ENCODE results near the gene SASH1.

SASH1 gene

GRCh38 chr6:148523048-148523447 is 180.4 kb downstream of the SASH1 start:
- no peak for DNase-seq (ENCODE audit: low read depth)

GRCh38 chr6:148523551-148523950 is 180.9 kb downstream of the SASH1 start:
- no peak for DNase-seq (ENCODE audit: low read depth)

GRCh38 chr6:148524471-148524882 is 181.8 kb downstream of the SASH1 start:
- DNase-seq (ENCODE audit: low read depth), result no peak

GRCh38 chr6:148524976-148525375 is 182.3 kb downstream of the SASH1 start:
- DNase-seq (ENCODE audit: low read depth), result no peak

GRCh38 chr6:148525453-148525852 is 182.8 kb downstream of the SASH1 start:
- no peak for DNase-seq (ENCODE audit: low read depth)

- no peak for DNase-seq (ENCODE audit: low read depth)
Measured at GRCh38 chr6:148526145-148526544, 183.5 kb downstream of the SASH1 start.

GRCh38 chr6:148528292-148528691 is 185.7 kb downstream of the SASH1 start:
- no peak for DNase-seq (ENCODE audit: low read depth)

GRCh38 chr6:148529010-148529409 is 186.4 kb downstream of the SASH1 start:
- DNase-seq (ENCODE audit: low read depth), result no peak

GRCh38 chr6:148530394-148530953 is 187.8 kb downstream of the SASH1 start:
- DNase-seq (ENCODE audit: low read depth), result no peak

GRCh38 chr6:148530976-148531375 is 188.3 kb downstream of the SASH1 start:
- no peak for DNase-seq (ENCODE audit: low read depth)

GRCh38 chr6:148532698-148533097 is 190.1 kb downstream of the SASH1 start:
- no peak for DNase-seq (ENCODE audit: low read depth)

GRCh38 chr6:148533309-148534107 is 190.9 kb downstream of the SASH1 start:
- no peak for DNase-seq (ENCODE audit: low read depth)

- DNase-seq (ENCODE audit: low read depth), result no peak
Measured at GRCh38 chr6:148534871-148535270, 192.2 kb downstream of the SASH1 start.

- DNase-seq (ENCODE audit: low read depth), result no peak
Measured at GRCh38 chr6:148535381-148535780, 192.7 kb downstream of the SASH1 start.

GRCh38 chr6:148535976-148536375 is 193.3 kb downstream of the SASH1 start:
- DNase-seq (ENCODE audit: low read depth), result no peak

- DNase-seq (ENCODE audit: low read depth), result no peak
Measured at GRCh38 chr6:148538261-148539190, 195.9 kb downstream of the SASH1 start.

- DNase-seq (ENCODE audit: low read depth), result no peak
Measured at GRCh38 chr6:148543540-148543939, 200.9 kb downstream of the SASH1 start.

GRCh38 chr6:148544421-148544820 is 201.8 kb downstream of the SASH1 start:
- DNase-seq (ENCODE audit: low read depth), result no peak

- no peak for DNase-seq (ENCODE audit: low read depth)
Measured at GRCh38 chr6:148545901-148546300, 203.3 kb downstream of the SASH1 start.

GRCh38 chr6:148547110-148547509 is 204.5 kb downstream of the SASH1 start:
- DNase-seq (ENCODE audit: low read depth), result no peak

GRCh38 chr6:148548065-148548748 is 205.6 kb downstream of the SASH1 start:
- DNase-seq (ENCODE audit: low read depth), result no peak

GRCh38 chr6:148548749-148549140 is 206.1 kb downstream of the SASH1 start:
- DNase-seq (ENCODE audit: low read depth), result no peak

Data from T follicular helper cell (primary cell).